PC-3 (cell line): ENCODE results near the gene PCDH19.

Experiments used
- EZH2 ChIP-seq: fragments of 300-600 bp; sonication (generic); IDR thresholded peaks from one replicate; pipeline ENCODE4 v1.6.1; 2017; ENCODE audit warnings: antibody characterized with exemption, mild to moderate bottlenecking, low read length; ENCODE audit not compliant: unreplicated experiment
- EZH2phosphoT487 ChIP-seq: fragments of 300-600 bp; sonication (generic); IDR thresholded peaks from 2 replicates; pipeline ENCODE4 v1.6.1; 2018; ENCODE audit warnings: mild to moderate bottlenecking, antibody characterized with exemption, low read length, borderline replicate concordance
- TF ChIP-seq, protein P1 (sequence below): fragments of 300-600 bp; sonication (generic); conservative IDR thresholded peaks from 2 replicates; pipeline ENCODE4 v1.5.1; 2017; ENCODE audit warnings: antibody characterized with exemption, low read depth, mild to moderate bottlenecking, low read length

DNA sequence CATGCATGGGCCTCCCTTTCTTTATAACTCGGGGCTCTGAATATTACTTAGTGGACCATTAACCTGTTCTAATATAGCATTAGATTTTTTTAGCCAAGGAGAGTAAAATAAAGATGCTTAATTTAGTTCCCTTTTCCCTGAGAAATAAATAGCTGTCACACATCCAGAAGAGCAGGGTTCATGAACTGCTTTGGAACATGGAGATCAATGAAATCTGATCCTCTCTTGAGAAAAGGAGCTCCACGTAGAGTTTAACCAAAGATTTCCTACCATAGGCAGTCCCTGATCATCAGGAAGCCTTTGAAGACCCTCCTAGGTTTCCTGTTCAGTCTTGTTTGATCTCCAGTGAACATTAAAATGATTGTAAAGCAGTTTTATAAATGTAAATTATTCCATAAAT, 8.5 kb upstream of the PCDH19 start:
- TF ChIP-seq, protein P1, sequence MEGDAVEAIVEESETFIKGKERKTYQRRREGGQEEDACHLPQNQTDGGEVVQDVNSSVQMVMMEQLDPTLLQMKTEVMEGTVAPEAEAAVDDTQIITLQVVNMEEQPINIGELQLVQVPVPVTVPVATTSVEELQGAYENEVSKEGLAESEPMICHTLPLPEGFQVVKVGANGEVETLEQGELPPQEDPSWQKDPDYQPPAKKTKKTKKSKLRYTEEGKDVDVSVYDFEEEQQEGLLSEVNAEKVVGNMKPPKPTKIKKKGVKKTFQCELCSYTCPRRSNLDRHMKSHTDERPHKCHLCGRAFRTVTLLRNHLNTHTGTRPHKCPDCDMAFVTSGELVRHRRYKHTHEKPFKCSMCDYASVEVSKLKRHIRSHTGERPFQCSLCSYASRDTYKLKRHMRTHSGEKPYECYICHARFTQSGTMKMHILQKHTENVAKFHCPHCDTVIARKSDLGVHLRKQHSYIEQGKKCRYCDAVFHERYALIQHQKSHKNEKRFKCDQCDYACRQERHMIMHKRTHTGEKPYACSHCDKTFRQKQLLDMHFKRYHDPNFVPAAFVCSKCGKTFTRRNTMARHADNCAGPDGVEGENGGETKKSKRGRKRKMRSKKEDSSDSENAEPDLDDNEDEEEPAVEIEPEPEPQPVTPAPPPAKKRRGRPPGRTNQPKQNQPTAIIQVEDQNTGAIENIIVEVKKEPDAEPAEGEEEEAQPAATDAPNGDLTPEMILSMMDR = no peak
- TF ChIP-seq EZH2 (no peak), EZH2phosphoT487 (no peak)
